C4-2B (cell line): ENCODE data around the gene NKD1.
"Not testable (repeated sequence)": the region's sequence is repeated elsewhere in the genome, so short reads cannot be mapped to it uniquely, and the experiment has no call there.

Experiments used
- H3K27ac ChIP-seq: fragments of 450-650 bp; 2 replicates; pipeline ENCODE4 v1.5.1; 2017
- ZFX ChIP-seq: fragments of 450-650 bp; IDR thresholded peaks from 2 replicates; pipeline ENCODE4 v1.6.1; 2017
- TF ChIP-seq, protein P1 (sequence below): fragments of 450-650 bp; conservative IDR thresholded peaks from 2 replicates; pipeline ENCODE4 v1.5.1; 2017; ENCODE audit warnings: mild to moderate bottlenecking

NKD1 gene

GRCh38 chr16:50502616-50503011, 45.6 kb upstream of the NKD1 start:
- H3K27ac ChIP-seq: no peak overlapping the region
- TF ChIP-seq, protein P1, sequence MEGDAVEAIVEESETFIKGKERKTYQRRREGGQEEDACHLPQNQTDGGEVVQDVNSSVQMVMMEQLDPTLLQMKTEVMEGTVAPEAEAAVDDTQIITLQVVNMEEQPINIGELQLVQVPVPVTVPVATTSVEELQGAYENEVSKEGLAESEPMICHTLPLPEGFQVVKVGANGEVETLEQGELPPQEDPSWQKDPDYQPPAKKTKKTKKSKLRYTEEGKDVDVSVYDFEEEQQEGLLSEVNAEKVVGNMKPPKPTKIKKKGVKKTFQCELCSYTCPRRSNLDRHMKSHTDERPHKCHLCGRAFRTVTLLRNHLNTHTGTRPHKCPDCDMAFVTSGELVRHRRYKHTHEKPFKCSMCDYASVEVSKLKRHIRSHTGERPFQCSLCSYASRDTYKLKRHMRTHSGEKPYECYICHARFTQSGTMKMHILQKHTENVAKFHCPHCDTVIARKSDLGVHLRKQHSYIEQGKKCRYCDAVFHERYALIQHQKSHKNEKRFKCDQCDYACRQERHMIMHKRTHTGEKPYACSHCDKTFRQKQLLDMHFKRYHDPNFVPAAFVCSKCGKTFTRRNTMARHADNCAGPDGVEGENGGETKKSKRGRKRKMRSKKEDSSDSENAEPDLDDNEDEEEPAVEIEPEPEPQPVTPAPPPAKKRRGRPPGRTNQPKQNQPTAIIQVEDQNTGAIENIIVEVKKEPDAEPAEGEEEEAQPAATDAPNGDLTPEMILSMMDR: no peak
- no peak for TF ChIP-seq ZFX

- H3K27ac ChIP-seq: not testable (repeated sequence)
These were observed 44.2 kb upstream of the NKD1 start for GRCh38 chr16:50503868-50504531.

GRCh38 chr16:50505115-50505514, 43.1 kb upstream of the NKD1 start:
- TF ChIP-seq, protein P1: no peak
- TF ChIP-seq ZFX: no peak
- H3K27ac ChIP-seq: no peak overlapping the region

DNA sequence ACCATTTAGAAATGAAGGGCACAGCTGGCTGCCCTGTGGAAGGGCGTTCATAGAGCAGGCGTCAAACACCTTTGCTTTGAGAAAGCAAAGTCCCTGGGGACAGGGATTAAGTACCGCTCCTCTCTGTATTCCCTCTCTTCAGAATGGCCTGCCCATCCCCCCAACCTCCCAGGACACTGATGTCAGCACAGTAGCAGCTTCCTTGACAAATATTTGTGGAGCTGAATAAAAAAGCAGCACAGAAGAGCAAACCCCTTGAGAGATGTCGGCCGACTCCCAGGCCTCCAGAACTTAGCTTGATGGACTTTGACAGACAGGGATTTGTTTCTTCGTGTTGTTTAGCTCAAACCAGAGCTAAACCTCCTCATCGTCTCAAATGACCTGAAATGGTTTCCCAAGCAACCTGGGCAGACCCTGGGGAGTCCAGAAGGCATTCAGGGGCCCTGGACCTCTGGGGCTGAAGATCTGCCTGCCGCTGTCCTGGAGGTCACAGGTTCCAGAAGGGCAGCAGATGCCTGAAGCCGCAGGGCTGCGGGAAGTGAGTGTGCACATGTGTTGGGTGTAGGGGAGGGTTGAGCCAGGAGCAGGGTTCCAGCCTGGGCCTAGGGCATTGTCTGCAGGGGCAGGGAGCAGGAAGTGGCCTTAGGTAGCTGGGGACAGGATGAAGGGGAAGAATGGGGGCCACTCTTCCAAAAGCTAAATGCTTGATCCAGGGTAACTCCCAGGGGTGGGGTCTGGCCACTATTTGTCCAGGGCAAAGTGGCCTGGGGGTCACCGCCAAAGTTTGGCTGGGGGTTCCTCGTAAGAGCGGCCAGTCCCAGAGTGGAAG, 42.3 kb upstream of the NKD1 start:
- no peak for TF ChIP-seq ZFX
- TF ChIP-seq, protein P1: no peak
- peak overlapping the region; percentile 48 for H3K27ac ChIP-seq

DNA sequence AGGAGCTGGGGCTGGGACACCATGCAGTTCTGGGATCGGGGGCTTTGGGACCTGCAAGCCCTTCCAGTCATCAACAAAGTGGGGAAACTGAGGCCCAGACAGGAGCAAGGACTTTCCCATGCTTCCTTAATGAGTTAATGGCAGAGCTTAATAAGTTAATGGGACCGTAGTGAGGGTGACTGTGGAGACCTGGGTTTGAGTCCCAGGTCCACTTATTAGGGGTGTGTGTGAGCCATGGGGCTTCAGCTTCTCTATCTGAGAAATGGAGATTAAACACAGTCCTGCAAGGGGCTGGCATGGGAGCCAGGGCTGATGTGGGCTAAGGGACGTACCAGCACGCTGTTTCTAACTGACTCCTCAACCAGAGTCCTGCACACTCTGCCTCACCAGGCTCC, 41.7 kb upstream of the NKD1 start:
- TF ChIP-seq, protein P1: no peak
- TF ChIP-seq ZFX: no peak

DNA sequence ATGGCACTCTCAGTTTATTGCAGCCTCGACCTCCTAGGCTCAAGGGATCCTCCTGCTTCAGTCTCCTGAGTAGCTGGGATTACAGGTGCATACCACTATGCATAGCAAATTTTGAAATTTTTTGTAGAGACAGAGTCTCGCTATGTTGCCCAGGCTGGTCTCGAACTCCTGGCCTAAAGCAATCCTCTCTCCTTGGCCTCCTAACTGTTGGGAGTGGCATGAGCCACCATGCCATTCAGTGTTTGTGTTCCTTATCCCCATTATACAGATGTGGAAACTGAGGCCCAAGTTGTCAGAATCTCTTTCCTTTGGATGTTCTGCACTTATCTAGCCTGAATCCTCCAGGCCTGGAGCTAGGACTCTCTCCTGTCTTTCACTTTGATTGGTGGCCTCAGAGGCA, 40.8 kb upstream of the NKD1 start:
- H3K27ac ChIP-seq: no peak overlapping the region
- TF ChIP-seq, protein P1: no peak
- TF ChIP-seq ZFX: no peak

More for the DNA sequence above, 41.7 kb upstream of the NKD1 start:
- H3K27ac ChIP-seq: peak overlapping the region; percentile 48

DNA sequence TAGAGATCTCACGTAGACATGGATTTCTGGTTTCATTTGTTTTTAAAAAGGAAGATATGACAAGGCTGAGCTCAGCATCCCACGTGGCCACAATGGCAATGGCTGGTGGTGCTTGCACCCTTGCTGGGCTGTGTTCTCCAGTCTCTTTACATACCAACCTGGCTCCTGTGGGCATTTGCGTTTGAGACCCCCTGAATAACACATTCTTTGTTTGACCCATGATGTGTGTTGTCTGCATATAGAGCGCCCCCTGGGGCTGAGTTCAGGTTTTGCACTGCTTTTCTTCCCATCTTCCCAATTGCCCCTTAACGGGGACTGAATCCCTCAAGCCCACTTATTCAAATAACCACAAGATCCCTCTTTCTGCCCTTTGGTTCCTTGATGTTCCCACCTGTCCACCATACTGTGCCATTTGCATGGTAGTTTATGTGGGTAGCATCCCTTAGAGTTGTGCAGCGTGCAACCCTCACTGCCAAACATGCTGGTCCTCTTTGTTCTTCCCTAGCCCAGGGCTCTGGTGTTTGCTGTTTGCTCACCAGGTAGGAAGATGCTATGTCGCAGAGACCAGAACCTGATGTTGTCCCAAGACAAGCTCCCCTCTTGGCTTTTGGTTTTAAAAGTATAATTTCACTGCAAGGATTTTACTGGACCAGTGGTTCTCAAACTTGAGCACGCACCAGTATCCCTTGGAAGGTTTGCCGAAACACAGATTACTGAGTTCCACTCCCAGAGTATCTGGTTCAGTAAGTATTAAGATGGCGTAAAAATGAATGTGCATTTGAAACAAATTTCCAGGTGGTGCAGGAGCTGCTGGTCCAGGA, 38.5 kb upstream of the NKD1 start:
- H3K27ac ChIP-seq: no peak overlapping the region
- TF ChIP-seq, protein P1: peak; percentile 80
- TF ChIP-seq ZFX: no peak
